Measurements from ENCODE around the gene SIPA1L2.

Gene SIPA1L2

GRCh38 chr1:232657426-232658005, 27.6 kb upstream of the SIPA1L2 start:
- TF ChIP-seq CTCF (IDR thresholded peaks at IDR 0.05; ENCODE audit: low read length, missing control alignments): no peak
- H3K4me3 ChIP-seq (replicated peaks; ENCODE audit: low read depth, low read length): no peak overlapping the region
- no peak for DNase-seq (ENCODE audit: low read depth)

GRCh38 chr1:232655746-232656085, 25.8 kb upstream of the SIPA1L2 start:
- no peak for TF ChIP-seq CTCF (IDR thresholded peaks at IDR 0.05; ENCODE audit: low read length, missing control alignments)
- no peak for DNase-seq (ENCODE audit: low read depth)
- no peak overlapping the region for H3K4me3 ChIP-seq (replicated peaks; ENCODE audit: low read depth, low read length)

- TF ChIP-seq CTCF (IDR thresholded peaks at IDR 0.05; ENCODE audit: low read length, missing control alignments): no peak
- no peak overlapping the region for H3K4me3 ChIP-seq (replicated peaks; ENCODE audit: low read depth, low read length)
- DNase-seq (ENCODE audit: low read depth): no peak
These were observed 25.3 kb upstream of the SIPA1L2 start for GRCh38 chr1:232655028-232655745.

DNA sequence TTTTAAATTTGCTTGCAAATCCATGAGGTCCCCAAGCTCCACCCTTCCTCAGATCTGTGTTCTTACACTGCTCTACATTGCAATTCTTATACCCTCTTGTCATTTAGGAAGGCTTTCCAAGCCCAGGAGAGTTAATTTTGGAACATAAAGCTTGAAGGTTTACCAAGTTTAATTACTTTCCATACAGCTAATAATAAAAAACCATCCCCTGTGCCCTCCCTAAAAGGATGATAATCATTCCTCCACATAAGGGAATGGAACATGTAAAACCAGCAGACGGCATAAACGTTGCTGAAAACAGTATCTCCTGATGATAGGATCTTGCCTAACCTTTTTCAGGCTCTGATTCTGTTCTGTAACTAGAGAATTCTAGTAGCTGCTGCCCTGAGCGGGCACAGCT, 23.9 kb upstream of the SIPA1L2 start:
- H3K4me3 ChIP-seq (replicated peaks; ENCODE audit: low read depth, low read length): no peak overlapping the region
- TF ChIP-seq CTCF (IDR thresholded peaks at IDR 0.05; ENCODE audit: low read length, missing control alignments): no peak
- no peak for DNase-seq (ENCODE audit: low read depth)

DNA sequence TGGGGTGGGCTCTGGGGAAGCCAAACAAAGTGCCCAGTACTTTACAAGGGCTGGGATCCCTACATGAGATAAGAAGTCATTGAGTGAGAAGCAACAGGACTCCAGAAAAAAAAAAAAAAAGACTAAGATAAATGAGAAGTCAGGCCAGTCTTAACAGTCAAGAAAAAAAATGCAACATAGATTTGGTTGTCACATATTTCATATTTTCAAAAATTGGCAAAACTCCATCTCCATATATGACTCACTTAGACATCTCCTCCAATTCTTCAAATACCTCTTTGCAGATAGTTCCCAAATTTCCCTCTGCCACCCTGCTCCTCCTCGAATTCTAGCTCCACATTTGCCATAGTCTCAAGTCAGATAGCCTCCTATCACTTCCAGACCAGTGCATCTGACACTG, 20.9 kb upstream of the SIPA1L2 start:
- no peak for TF ChIP-seq CTCF (IDR thresholded peaks at IDR 0.05; ENCODE audit: low read length, missing control alignments)
- H3K4me3 ChIP-seq (replicated peaks; ENCODE audit: low read depth, low read length): no peak overlapping the region
- no peak for DNase-seq (ENCODE audit: low read depth)

DNA sequence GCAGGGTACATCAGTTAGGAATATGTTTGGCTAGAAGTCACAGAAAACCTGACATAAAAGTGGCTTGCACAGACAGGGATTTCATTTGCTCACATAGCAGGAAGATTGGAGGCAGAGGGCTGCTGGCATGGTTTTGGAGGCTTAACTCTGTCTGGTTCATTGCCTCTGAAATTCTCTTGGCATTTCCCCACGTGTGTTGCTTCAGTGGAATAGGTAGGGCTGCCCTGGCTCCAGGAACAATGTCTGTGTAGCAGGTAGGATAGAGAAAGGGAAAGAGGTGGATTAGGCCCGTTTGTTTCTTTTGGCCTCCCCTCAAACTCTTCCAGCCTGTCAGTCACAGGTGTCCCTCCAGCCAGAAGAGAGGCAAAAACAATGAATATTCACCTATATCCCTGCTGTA, 20.5 kb upstream of the SIPA1L2 start:
- no peak overlapping the region for H3K4me3 ChIP-seq (replicated peaks; ENCODE audit: low read depth, low read length)
- DNase-seq (ENCODE audit: low read depth): no peak
- no peak for TF ChIP-seq CTCF (IDR thresholded peaks at IDR 0.05; ENCODE audit: low read length, missing control alignments)

DNA sequence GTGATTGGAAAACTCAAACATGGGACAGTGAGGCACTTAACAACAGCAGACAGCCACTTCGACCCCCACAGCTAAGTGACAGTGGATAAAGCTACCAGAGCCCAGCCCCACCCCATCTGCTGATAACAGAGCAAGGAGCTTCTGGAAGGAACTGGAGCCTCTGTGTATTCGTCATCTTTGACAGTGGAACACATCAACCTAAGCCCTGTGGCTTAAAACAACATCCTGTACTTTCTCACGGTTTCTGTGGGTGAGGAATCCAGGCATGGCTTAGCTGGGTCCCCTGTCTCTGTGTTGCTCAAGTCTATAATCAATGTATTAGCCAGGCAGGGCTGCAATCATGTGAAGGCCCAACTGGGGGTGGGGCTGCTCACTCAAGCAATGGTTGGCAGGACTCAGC, 18.4 kb upstream of the SIPA1L2 start:
- DNase-seq (ENCODE audit: low read depth): no peak
- TF ChIP-seq CTCF (IDR thresholded peaks at IDR 0.05; ENCODE audit: low read length, missing control alignments): no peak
- no peak overlapping the region for H3K4me3 ChIP-seq (replicated peaks; ENCODE audit: low read depth, low read length)
